LNCAP (cell line): Measurements from ENCODE around the gene FAM20C.

ENCODE experiments used
- CTCF ChIP-seq: fragments of 450-650 bp; IDR thresholded peaks from 2 replicates; pipeline ENCODE4 v1.5.1; 2017; ENCODE audit warnings: mild to moderate bottlenecking

The FAM20C gene

GRCh38 chr7:247636-248035 lies 55.3 kb downstream of the FAM20C start:
- no peak for TF ChIP-seq CTCF

GRCh38 chr7:248732-249435 lies 56.5 kb downstream of the FAM20C start:
- no peak for TF ChIP-seq CTCF

- no peak for TF ChIP-seq CTCF
Measured at GRCh38 chr7:249989-250388, 57.6 kb downstream of the FAM20C start.

- no peak for TF ChIP-seq CTCF
Measured at GRCh38 chr7:250523-250922, 58.2 kb downstream of the FAM20C start.

- TF ChIP-seq CTCF: no peak
Measured at GRCh38 chr7:251005-251404, 58.6 kb downstream of the FAM20C start.

GRCh38 chr7:251446-252175 lies 59.2 kb downstream of the FAM20C start:
- no peak for TF ChIP-seq CTCF

GRCh38 chr7:252216-252965 lies 60.0 kb downstream of the FAM20C start:
- TF ChIP-seq CTCF: no peak
